ENCODE results near the gene TTC34.
A peak's percentile ranks its signal among the peaks of the same experiment; 100 is the strongest.

The TTC34 gene, protein sequence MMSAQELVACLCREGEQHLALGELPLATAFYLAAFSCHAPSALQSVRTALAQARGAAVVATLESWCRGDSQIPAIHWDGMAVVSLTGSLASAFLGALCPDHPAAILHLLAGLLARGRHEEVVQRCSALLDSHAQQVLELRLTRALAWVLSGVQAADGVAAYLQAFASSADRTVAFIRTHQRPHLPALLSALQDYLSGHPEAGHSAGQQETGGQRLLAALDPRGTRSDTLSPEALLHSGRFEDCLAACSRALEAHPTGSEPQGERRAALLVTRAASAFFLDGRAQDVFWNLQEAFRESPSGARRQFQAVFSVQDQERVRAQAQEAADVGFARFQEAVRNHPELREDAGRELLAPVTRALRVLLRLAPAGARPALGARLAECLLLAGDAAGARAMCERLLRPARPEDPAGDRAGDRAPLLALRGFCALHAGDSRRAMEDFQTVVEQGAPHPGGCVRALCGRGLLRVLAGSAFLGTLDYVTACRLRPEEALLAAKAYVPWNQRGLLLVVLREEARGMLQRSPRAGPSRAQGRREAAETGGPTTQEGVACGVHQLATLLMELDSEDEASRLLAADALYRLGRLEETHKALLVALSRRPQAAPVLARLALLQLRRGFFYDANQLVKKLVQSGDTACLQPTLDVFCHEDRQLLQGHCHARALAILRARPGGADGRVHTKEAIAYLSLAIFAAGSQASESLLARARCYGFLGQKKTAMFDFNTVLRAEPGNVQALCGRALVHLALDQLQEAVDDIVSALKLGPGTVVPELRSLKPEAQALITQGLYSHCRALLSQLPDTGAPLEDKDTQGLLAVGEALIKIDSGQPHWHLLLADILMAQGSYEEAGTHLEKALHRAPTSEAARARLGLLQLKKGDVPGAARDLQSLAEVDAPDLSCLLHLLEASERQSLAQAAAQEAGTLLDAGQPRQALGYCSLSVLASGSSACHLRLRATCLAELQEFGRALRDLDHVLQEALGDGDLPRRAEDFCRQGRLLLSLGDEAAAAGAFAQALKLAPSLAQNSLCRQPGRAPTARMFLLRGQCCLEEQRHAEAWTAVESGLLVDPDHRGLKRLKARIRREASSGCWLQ

DNA sequence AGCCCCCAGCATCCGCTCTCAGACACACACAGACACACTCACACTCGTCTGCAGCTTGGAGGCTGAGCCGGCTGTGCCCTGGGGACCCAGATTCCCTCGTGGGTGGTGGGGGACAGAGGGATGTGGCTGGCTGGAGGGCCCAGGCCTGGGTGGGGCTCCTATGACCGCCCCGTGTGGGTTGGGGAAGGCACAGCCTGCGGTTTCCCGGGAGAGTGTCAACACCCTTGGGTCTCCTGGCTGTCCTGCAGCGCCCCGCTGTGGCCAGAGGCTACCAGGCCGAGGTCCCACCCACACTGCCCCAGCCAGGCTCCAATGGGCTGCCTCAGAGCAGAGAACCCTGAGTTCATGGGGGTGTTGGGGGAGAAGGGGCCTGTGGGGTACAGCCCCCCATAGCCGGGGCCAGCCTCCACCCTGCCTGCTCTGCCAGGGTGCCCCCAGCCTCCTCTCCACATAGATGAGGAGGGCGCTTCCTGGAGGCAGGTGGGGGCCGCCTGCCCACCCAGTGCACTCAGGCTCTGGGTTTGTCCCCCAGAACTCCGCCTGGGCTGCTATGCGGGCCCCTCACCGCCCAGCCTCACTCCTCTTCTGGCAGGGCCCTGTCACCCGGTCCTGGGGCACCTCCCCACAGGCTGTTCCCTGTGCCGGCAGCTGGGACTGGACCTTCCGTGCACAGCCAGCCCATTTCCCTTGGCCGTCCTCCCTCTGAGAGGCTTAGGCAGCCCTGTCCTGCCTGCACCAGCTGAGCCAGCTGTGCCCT lies at the start of gene TTC34:
TTC34 (minus strand) TSS at position 159 of the 757 bp plus-strand sequence. CDS start 866 bp downstream, outside the sequence.
- no peak within 1 kb of the TSS for H3K27ac ChIP-seq

DNA sequence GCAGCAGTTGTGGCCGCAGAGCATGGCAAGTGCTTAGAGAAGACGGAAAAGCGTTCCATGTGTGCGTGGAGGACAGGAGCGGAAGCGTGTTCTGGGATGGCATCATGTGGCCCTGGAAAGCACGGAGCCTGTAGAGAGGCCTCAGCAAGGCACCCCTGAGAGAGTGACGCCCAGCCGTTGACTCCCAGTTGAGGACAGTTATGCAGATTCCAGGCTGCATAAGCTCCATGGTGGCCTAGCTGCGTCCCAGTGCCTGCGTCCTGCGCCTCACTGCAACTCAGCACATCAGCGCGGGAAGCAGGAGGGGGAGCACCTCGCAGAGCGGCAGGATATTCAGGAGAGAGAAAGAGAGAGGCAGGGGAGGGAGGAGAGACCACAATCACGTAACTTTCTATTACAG lies 49.0 kb upstream of the TTC34 start:
- no peak overlapping the region for H3K27ac ChIP-seq
- no peak for TF ChIP-seq ZFX (IDR thresholded peaks at IDR 0.05; ENCODE audit: borderline replicate concordance)
- TF ChIP-seq, protein P1, sequence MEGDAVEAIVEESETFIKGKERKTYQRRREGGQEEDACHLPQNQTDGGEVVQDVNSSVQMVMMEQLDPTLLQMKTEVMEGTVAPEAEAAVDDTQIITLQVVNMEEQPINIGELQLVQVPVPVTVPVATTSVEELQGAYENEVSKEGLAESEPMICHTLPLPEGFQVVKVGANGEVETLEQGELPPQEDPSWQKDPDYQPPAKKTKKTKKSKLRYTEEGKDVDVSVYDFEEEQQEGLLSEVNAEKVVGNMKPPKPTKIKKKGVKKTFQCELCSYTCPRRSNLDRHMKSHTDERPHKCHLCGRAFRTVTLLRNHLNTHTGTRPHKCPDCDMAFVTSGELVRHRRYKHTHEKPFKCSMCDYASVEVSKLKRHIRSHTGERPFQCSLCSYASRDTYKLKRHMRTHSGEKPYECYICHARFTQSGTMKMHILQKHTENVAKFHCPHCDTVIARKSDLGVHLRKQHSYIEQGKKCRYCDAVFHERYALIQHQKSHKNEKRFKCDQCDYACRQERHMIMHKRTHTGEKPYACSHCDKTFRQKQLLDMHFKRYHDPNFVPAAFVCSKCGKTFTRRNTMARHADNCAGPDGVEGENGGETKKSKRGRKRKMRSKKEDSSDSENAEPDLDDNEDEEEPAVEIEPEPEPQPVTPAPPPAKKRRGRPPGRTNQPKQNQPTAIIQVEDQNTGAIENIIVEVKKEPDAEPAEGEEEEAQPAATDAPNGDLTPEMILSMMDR (IDR thresholded peaks at IDR 0.05), result no peak

More for the DNA sequence above, at the start of gene TTC34:
- TF ChIP-seq, protein P1 (IDR thresholded peaks at IDR 0.05), result peak; percentile 74
- no peak for TF ChIP-seq ZFX (IDR thresholded peaks at IDR 0.05; ENCODE audit: borderline replicate concordance)

DNA sequence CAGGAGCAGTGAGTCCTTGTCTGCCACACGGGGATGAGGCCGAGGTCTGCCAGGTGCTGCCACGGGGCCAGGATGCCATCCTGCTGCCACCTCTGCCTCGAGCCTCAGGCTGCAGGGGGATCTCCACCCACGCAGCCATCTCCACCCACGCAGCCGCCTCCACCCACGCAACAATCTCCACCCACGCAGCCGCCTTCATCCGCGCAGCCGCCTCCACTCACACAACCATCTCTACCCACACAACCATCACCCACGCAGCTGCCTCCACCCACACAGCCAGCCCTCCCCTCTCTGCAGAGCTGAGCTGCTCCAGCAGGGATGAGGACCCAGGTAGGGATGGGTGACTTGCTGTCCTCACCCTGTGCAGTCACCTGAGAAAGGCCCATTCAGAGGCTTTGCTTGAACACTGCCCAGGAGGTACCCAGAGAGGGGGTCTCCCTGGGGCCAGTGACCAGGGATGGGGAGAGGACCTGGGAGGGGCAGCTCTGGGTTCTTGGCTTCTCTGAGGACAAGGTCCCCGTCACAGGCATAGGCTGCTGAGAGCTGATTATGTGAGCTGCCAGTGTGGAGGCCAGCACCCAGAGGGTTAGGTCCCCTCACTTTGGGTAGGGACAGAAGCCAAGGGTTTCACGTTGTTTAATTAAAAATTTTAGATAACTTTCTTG lies 46.6 kb upstream of the TTC34 start:
- TF ChIP-seq, protein P1 (IDR thresholded peaks at IDR 0.05), result no peak
- no peak for TF ChIP-seq ZFX (IDR thresholded peaks at IDR 0.05; ENCODE audit: borderline replicate concordance)
- no peak overlapping the region for H3K27ac ChIP-seq

DNA sequence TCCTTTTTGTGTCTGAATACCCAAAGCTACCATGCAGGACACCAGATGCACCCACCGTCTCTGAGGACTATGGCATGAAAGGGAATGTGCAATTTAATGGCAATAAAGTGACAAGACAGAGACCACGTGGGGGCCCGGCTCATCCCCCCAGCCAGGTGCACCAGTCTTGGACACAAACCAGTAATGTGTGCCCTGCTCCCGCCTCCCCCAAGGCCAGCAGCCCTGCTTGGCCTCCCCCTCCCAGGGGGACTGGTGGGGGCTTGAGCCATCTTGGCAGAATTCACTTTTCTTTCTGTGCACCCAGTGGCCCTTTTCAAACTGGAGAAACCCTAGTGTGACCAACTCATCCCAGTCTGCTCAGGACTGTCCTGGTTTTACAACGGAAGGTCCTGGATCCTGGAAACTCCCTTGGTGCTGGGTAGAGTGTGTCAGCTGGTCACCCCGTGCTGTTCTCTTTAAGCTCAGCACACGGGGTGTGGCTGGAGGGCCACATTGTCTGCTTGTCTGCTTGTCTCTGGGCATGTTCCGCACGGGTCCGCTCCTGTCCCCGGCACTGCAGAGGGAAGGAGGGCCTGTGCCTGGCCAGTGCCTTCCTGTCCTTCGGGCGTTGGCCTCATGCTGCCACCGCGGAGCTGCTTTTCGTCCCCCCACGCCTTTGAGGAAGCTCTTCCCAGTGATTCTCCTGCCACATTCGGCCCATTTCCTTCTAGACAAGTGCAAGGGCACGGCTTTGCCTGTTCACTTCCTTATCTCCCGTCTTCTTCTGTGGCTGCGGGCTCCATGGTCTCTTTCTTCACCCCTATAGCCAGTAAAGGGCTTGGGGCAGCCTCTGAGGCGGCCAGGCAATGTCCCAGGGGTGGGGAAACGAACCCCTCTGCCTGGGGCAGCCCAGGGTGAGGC lies 45.8 kb upstream of the TTC34 start:
- TF ChIP-seq, protein P1 (IDR thresholded peaks at IDR 0.05), result no peak
- TF ChIP-seq ZFX (IDR thresholded peaks at IDR 0.05; ENCODE audit: borderline replicate concordance), result no peak
- H3K27ac ChIP-seq, result no peak overlapping the region

DNA sequence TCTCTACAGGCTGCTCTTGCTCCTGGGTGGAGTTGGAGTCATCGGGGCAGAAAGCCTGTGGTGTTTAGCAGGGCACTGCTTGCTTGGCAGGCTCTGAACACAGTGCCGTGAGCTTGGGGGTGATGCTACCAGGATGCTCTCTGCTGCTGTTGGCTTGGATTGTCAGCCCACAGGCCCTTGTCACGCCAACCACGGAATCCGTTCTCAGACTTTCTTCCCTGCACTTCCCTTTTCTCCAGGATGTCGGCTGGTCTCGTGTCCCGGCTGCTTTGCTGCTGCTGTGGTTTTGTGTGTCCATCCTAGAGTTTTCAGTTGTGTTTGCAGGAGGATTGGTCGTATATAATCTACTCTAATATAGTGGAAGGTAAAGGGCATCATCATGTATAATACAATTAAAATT lies 44.4 kb upstream of the TTC34 start:
- H3K27ac ChIP-seq, result no peak overlapping the region
- no peak for TF ChIP-seq ZFX (IDR thresholded peaks at IDR 0.05; ENCODE audit: borderline replicate concordance)
- TF ChIP-seq, protein P1 (IDR thresholded peaks at IDR 0.05), result no peak
